Smooth muscle cell (in vitro differentiated cells): ENCODE results near the gene MED13L. TPM values are rescaled to one million over a fixed set of nuclear protein-coding genes. Genes with fewer than 3 reads are reported as not detected.
"Not testable (repeated sequence)": the region's sequence is repeated elsewhere in the genome, so short reads cannot be mapped to it uniquely, and the experiment has no call there.

Source experiments
- DNase-seq: peaks from one replicate; lab custom pipeline; 2025; ENCODE audit not compliant: unreplicated experiment; lab: John Stamatoyannopoulos, UW
- H2AFZ ChIP-seq: fragments of 200-600 bp; sonication (generic); 2 replicates; pipeline ENCODE4 v1.6.0; 2016; ENCODE audit warnings: antibody characterized with exemption, low read depth, mild to moderate bottlenecking
- H3F3A ChIP-seq: fragments of 200-600 bp; sonication (generic); 2 replicates; pipeline ENCODE4 v1.6.0; 2017; ENCODE audit warnings: antibody characterized with exemption, low read depth
- H3K27ac ChIP-seq: fragments of 200-600 bp; sonication (generic); 2 replicates; pipeline ENCODE4 v1.5.1; 2016; ENCODE audit warnings: low read depth, mild to moderate bottlenecking
- H3K27me3 ChIP-seq: fragments of 200-600 bp; sonication (generic); 2 replicates; pipeline ENCODE4 v1.6.1; 2016; ENCODE audit warnings: low read depth, mild to moderate bottlenecking
- H3K36me3 ChIP-seq: fragments of 200-600 bp; sonication (generic); 2 replicates; pipeline ENCODE4 v1.5.1; 2016; ENCODE audit warnings: low read depth
- H3K4me1 ChIP-seq: fragments of 200-600 bp; sonication (generic); 2 replicates; pipeline ENCODE4 v1.5.1; 2016; ENCODE audit warnings: low read depth
- H3K4me2 ChIP-seq: fragments of 200-600 bp; sonication (generic); 2 replicates; pipeline ENCODE4 v1.6.0; 2016; ENCODE audit warnings: mild to moderate bottlenecking
- H3K4me3 ChIP-seq: fragments of 200-600 bp; sonication (generic); 2 replicates; pipeline ENCODE4 v1.5.1; 2016; ENCODE audit warnings: mild to moderate bottlenecking
- H3K79me2 ChIP-seq: fragments of 200-600 bp; sonication (generic); 2 replicates; pipeline ENCODE4 v1.6.0; 2016; ENCODE audit warnings: low read depth, mild to moderate bottlenecking
- H3K9ac ChIP-seq: fragments of 200-600 bp; sonication (generic); 2 replicates; pipeline ENCODE4 v1.6.0; 2016; ENCODE audit warnings: low read depth
- H3K9me3 ChIP-seq: fragments of 200-600 bp; sonication (generic); replicated peaks from 2 replicates; pipeline ENCODE4 v1.5.1; 2016; ENCODE audit warnings: low read depth
- H4K20me1 ChIP-seq: fragments of 200-600 bp; sonication (generic); 2 replicates; pipeline ENCODE4 v1.6.0; 2016; ENCODE audit warnings: low read depth
- WGBS: methylation state at CpG from one replicate; pipeline ENCODE4 v1.1.7; 2016; ENCODE audit warnings: low lambda C conversion rate; 5-methylcytosine and 5-hydroxymethylcytosine counted together
- polyA plus RNA-seq: library from polyadenylated mRNA; unstranded; fragments of >200 nt; fragmentation: Nextera tagmentation; extraction: Ambion mirVana; gene quantifications from 2 replicates; pipeline ENCODE4 v1.2.1, GENCODE V29; 2016
- total RNA-seq: library from RNA; depleted of rRNA; stranded (reverse); fragments of >200 nt; gene quantifications from 2 replicates; pipeline ENCODE4 v1.2.3, GENCODE V29; 2014
- TF ChIP-seq, protein P1 (sequence below): fragments of 200-600 bp; sonication (generic); IDR thresholded peaks from 2 replicates; pipeline ENCODE4 v1.5.1; 2017; ENCODE audit warnings: borderline replicate concordance, mild to moderate bottlenecking, antibody characterized with exemption; ENCODE audit not compliant: insufficient read depth, poor library complexity, severe bottlenecking

Gene MED13L
- total and polyA plus RNA-seq, 2 experiments from 2014 or later = 13.2 to 74.3 TPM

DNA sequence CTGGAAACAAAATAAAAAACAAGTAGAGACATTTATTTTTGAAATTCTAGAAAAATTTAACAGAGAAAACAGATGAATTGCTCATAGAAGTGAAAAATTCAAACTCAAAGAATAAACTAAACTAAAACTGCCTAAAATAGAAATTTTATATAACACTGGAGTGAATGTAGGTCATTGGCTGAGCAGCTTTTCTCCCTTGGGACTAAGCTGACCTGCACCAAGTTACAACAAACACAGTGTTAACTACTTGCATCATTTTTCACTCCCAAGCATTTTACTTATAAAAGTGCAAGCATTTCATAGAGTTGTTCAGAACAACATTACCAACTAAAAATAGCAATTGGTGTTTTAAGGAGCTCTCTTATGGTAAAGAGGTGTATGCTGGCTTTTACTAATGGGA, 298.1 kb downstream of the MED13L start:
- Histone ChIP-seq H3F3A (peaks cover 4% of the 10 kb centered on the region), H3K9me3 (no peaks in the 10 kb centered on the region), H3K4me1 (no peaks in the 10 kb centered on the region), H3K4me2 (no peak overlapping the region), H3K9ac (no peak overlapping the region), H4K20me1 (peaks cover 10% of the 10 kb centered on the region), H3K27ac (no peak overlapping the region), H3K79me2 (peaks cover 7% of the 10 kb centered on the region), H3K4me3 (no peak overlapping the region), H2AFZ (no peak overlapping the region), H3K27me3 (no peaks in the 10 kb centered on the region), H3K36me3 (peaks cover 21% of the 10 kb centered on the region)
- TF ChIP-seq, protein P1, sequence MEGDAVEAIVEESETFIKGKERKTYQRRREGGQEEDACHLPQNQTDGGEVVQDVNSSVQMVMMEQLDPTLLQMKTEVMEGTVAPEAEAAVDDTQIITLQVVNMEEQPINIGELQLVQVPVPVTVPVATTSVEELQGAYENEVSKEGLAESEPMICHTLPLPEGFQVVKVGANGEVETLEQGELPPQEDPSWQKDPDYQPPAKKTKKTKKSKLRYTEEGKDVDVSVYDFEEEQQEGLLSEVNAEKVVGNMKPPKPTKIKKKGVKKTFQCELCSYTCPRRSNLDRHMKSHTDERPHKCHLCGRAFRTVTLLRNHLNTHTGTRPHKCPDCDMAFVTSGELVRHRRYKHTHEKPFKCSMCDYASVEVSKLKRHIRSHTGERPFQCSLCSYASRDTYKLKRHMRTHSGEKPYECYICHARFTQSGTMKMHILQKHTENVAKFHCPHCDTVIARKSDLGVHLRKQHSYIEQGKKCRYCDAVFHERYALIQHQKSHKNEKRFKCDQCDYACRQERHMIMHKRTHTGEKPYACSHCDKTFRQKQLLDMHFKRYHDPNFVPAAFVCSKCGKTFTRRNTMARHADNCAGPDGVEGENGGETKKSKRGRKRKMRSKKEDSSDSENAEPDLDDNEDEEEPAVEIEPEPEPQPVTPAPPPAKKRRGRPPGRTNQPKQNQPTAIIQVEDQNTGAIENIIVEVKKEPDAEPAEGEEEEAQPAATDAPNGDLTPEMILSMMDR = no peak
- DNase-seq = no peak

DNA sequence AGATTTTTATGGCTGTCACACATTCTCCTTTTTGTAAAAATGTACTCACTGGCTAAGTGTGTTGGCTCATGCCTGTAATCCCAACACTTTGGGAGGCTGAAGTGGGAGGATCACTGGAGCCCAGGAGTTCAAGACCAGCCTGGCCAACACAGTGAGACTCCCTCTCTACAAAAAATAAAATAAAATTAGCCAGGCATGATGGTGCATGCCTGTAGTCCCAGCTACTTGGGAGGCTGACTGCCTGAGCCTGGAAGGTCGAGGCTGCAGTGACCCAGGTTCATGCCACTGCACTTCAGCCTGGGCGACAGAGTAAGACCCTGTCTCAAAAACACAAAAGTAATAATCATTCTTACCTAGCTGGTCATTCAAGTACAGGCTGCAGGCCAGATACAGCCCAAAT, 300.7 kb downstream of the MED13L start:
- not testable (repeated sequence) for H3K9me3 ChIP-seq, H3F3A ChIP-seq, H4K20me1 ChIP-seq, H3K4me1 ChIP-seq, H2AFZ ChIP-seq, DNase-seq, H3K9ac ChIP-seq, H3K4me2 ChIP-seq, H3K27me3 ChIP-seq, H3K79me2 ChIP-seq, H3K27ac ChIP-seq, H3K4me3 ChIP-seq
- H3K36me3 ChIP-seq = peaks cover 17% of the 10 kb centered on the region
- 100% methylated on average over 2 of the region's 2 CpGs for WGBS

DNA sequence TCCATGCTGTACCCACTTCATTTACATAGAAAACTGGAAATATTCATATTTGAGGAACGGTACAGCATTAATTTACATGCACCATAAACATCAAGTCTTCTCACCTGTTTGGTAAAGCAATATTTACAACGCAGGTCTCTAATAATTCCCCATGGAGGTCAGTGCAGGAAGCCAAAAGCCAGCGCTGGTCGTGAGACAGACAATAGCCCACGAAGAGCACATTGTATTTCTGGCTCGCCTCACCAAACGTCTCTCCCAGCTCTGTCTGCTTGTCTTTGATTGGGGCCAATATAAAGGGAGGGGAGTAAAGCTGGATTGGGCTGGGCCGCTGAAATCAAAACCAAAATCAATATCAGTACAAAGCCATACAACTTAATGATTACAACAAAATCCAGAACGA, 302.1 kb downstream of the MED13L start:
- Histone ChIP-seq H3F3A (peaks cover 4% of the 10 kb centered on the region), H4K20me1 (peaks cover 3% of the 10 kb centered on the region), H3K4me1 (no peaks in the 10 kb centered on the region), H3K27ac (no peak overlapping the region), H3K9ac (no peak overlapping the region), H3K4me3 (no peak overlapping the region), H2AFZ (no peak overlapping the region), H3K36me3 (peaks cover 13% of the 10 kb centered on the region), H3K9me3 (no peaks in the 10 kb centered on the region), H3K4me2 (no peak overlapping the region), H3K27me3 (no peaks in the 10 kb centered on the region), H3K79me2 (peaks cover 7% of the 10 kb centered on the region)
- no peak for DNase-seq
- TF ChIP-seq, protein P1 = no peak
- 96% methylated on average over 9 of the region's 9 CpGs for WGBS

DNA sequence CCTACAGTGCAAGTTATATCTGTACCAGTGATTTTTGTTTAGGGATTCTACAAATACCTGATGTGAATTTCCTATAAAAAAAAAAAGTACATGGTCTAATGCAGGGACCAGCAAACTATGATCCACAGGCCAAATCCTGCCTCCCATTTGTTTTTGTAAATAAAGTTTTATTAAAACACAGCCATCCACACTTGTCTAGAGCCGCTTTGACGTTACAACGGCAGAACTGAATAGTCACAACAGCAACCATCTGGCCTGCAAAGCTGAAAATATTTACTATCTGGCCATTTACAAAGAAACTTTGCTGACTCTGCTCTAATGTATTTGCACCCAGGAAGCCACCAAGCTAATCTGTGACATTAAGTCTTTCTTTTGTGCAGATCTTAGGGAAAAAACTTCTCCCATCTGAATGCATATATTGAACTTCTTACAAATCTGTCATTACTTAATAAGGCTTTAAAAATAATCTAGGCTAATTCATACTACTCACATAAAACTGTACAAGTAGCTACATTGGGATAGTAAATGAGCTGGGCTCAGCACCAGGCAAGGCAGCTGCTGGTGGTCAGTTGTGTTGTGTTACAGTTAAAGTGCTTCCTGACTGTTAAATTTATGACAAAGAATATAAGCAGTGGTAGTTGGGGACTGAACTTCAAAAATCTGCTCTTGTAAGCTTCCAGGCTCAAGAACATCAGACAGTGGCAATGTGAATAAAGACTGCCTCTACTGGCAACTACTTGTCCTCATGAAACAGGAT, 303.3 kb downstream of the MED13L start:
- H3F3A ChIP-seq = peaks cover 4% of the 10 kb centered on the region
- no peaks in the 10 kb centered on the region for H3K27me3 ChIP-seq
- no peaks in the 10 kb centered on the region for H3K4me1 ChIP-seq
- H4K20me1 ChIP-seq = no peaks in the 10 kb centered on the region
- WGBS = 48% methylated on average over 3 of the region's 3 CpGs
- no peak overlapping the region for H3K4me2 ChIP-seq
- peaks cover 7% of the 10 kb centered on the region for H3K79me2 ChIP-seq
- H3K27ac ChIP-seq = peak overlapping the region; percentile 13
- no peak for DNase-seq
- no peak overlapping the region for H3K9ac ChIP-seq
- H3K4me3 ChIP-seq = no peak overlapping the region
- peaks cover 19% of the 10 kb centered on the region for H3K36me3 ChIP-seq
- H2AFZ ChIP-seq = no peak overlapping the region
- TF ChIP-seq, protein P1 = no peak
- no peaks in the 10 kb centered on the region for H3K9me3 ChIP-seq
